Measurements from ENCODE around the gene ANKRD39.

DNA sequence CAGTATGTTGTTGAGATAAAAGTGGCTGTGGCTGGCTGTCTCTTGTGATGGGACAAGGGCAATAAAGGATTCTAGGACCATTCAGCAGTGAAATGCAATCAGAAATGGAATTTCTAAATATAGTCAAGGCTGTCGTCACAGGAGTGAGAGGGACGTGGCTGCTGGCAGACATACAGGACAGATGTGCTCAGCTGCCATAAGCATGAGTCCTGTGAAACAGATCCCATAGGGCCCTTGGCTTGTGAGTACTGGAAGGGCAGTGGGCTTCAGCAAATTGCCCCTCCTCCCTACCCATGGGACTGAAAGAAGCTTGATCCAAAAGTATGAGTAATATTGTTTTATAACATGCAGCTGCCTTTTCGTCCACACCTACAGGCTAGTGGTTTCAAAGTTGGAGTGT lies 45.9 kb downstream of the ANKRD39 start:
- TF ChIP-seq, protein P1, sequence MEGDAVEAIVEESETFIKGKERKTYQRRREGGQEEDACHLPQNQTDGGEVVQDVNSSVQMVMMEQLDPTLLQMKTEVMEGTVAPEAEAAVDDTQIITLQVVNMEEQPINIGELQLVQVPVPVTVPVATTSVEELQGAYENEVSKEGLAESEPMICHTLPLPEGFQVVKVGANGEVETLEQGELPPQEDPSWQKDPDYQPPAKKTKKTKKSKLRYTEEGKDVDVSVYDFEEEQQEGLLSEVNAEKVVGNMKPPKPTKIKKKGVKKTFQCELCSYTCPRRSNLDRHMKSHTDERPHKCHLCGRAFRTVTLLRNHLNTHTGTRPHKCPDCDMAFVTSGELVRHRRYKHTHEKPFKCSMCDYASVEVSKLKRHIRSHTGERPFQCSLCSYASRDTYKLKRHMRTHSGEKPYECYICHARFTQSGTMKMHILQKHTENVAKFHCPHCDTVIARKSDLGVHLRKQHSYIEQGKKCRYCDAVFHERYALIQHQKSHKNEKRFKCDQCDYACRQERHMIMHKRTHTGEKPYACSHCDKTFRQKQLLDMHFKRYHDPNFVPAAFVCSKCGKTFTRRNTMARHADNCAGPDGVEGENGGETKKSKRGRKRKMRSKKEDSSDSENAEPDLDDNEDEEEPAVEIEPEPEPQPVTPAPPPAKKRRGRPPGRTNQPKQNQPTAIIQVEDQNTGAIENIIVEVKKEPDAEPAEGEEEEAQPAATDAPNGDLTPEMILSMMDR (IDR thresholded peaks at IDR 0.05; ENCODE audit: low read length): no peak
- TF ChIP-seq EZH2 (optimal IDR thresholded peaks at IDR 0.05; ENCODE audit: low read depth, low read length) (no peak), EZH2phosphoT487 (IDR thresholded peaks at IDR 0.05; ENCODE audit: low read length) (no peak)
